ENCODE data around the gene DNAH8. TPM values are rescaled to one million over a fixed set of nuclear protein-coding genes. Genes with fewer than 3 reads are reported as not detected.

Gene DNAH8
- total RNA-seq, 1 experiment from 2014 or later, result not detected

GRCh38 chr6:38679668-38680067 is 35.4 kb upstream of the DNAH8 start:
- peaks cover 47% of the 10 kb centered on the region; the same call in 1 of the 2 replicates for H3K36me3 ChIP-seq (ENCODE audit: insufficient read depth, low read length)
- no peak overlapping the region for H2AFZ ChIP-seq (ENCODE audit: low read length)
- H3K9me3 ChIP-seq (ENCODE audit: low read length), result no peaks in the 10 kb centered on the region

GRCh38 chr6:38681850-38682249 is 33.3 kb upstream of the DNAH8 start:
- no peak overlapping the region for H3K4me3 ChIP-seq (ENCODE audit: low read length)
- no peaks in the 10 kb centered on the region; the same call in 1 of the 2 replicates for H4K20me1 ChIP-seq (ENCODE audit: insufficient read depth, low read depth, low read length)
- no peak overlapping the region for H3K9ac ChIP-seq (ENCODE audit: low read length)
- no peaks in the 10 kb centered on the region for H3K9me2 ChIP-seq (replicated peaks; ENCODE audit: insufficient read depth, low read length)
- H3K27me3 ChIP-seq (ENCODE audit: low read length), result no peaks in the 10 kb centered on the region
- peaks cover 23% of the 10 kb centered on the region for H3K79me2 ChIP-seq (ENCODE audit: low read length)
- no peak overlapping the region for H3K27ac ChIP-seq (ENCODE audit: low read length)
- no peak overlapping the region for H2AFZ ChIP-seq (ENCODE audit: low read length)
- DNase-seq, result no peak
- peaks cover 33% of the 10 kb centered on the region; the same call in 1 of the 2 replicates for H3K36me3 ChIP-seq (ENCODE audit: insufficient read depth, low read length)
- peaks cover 11% of the 10 kb centered on the region for H3K4me1 ChIP-seq (ENCODE audit: low read length)
- no peak overlapping the region for H3K4me2 ChIP-seq (ENCODE audit: low read depth, low read length, poor library complexity, severe bottlenecking)
- no peaks in the 10 kb centered on the region for H3K9me3 ChIP-seq (ENCODE audit: low read length)

More at GRCh38 chr6:38679668-38680067, 35.4 kb upstream of the DNAH8 start:
- Histone ChIP-seq H3K79me2 (ENCODE audit: low read length) (peaks cover 1% of the 10 kb centered on the region), H3K27me3 (ENCODE audit: low read length) (no peaks in the 10 kb centered on the region), H3K4me1 (ENCODE audit: low read length) (no peaks in the 10 kb centered on the region), H3K4me2 (ENCODE audit: low read depth, low read length, poor library complexity, severe bottlenecking) (no peak overlapping the region), H3K9me2 (replicated peaks; ENCODE audit: insufficient read depth, low read length) (no peaks in the 10 kb centered on the region), H3K4me3 (ENCODE audit: low read length) (no peak overlapping the region), H3K27ac (ENCODE audit: low read length) (no peak overlapping the region), H4K20me1 (ENCODE audit: insufficient read depth, low read depth, low read length) (no peaks in the 10 kb centered on the region), H3K9ac (ENCODE audit: low read length) (no peak overlapping the region)
- DNase-seq, result no peak

- no peaks in the 10 kb centered on the region for H3K9me2 ChIP-seq (replicated peaks; ENCODE audit: insufficient read depth, low read length)
- H2AFZ ChIP-seq (ENCODE audit: low read length), result no peak overlapping the region
- peaks cover 9% of the 10 kb centered on the region for H4K20me1 ChIP-seq (ENCODE audit: insufficient read depth, low read depth, low read length)
- H3K4me3 ChIP-seq (ENCODE audit: low read length), result no peak overlapping the region
- no peak overlapping the region for H3K9ac ChIP-seq (ENCODE audit: low read length)
- peaks cover 47% of the 10 kb centered on the region for H3K79me2 ChIP-seq (ENCODE audit: low read length)
- H3K9me3 ChIP-seq (ENCODE audit: low read length), result no peaks in the 10 kb centered on the region
- peaks cover 34% of the 10 kb centered on the region for H3K4me1 ChIP-seq (ENCODE audit: low read length)
- H3K4me2 ChIP-seq (ENCODE audit: low read depth, low read length, poor library complexity, severe bottlenecking), result no peak overlapping the region
- no peak overlapping the region for H3K27ac ChIP-seq (ENCODE audit: low read length)
- peaks cover 20% of the 10 kb centered on the region; the same call in 1 of the 2 replicates for H3K36me3 ChIP-seq (ENCODE audit: insufficient read depth, low read length)
- no peaks in the 10 kb centered on the region for H3K27me3 ChIP-seq (ENCODE audit: low read length)
- no peak for DNase-seq
Measured at GRCh38 chr6:38684237-38684636, 30.9 kb upstream of the DNAH8 start.

- Histone ChIP-seq H3K36me3 (ENCODE audit: insufficient read depth, low read length) (peaks cover 20% of the 10 kb centered on the region; the same call in 1 of the 2 replicates), H3K4me2 (ENCODE audit: low read depth, low read length, poor library complexity, severe bottlenecking) (no peak overlapping the region), H3K4me3 (ENCODE audit: low read length) (no peak overlapping the region)
Measured at GRCh38 chr6:38684904-38685303, 30.2 kb upstream of the DNAH8 start.

GRCh38 chr6:38686270-38687042 is 28.7 kb upstream of the DNAH8 start:
- H3K27ac ChIP-seq (ENCODE audit: low read length), result peak overlapping the region; percentile 94; the same call in 1 of the 2 replicates
- H3K4me2 ChIP-seq (ENCODE audit: low read depth, low read length, poor library complexity, severe bottlenecking), result no peak overlapping the region
- H3K4me1 ChIP-seq (ENCODE audit: low read length), result peaks cover 56% of the 10 kb centered on the region
- DNase-seq, result no peak
- H2AFZ ChIP-seq (ENCODE audit: low read length), result no peak overlapping the region
- H3K27me3 ChIP-seq (ENCODE audit: low read length), result no peaks in the 10 kb centered on the region
- H3K9me3 ChIP-seq (ENCODE audit: low read length), result no peaks in the 10 kb centered on the region
- no peaks in the 10 kb centered on the region for H3K9me2 ChIP-seq (replicated peaks; ENCODE audit: insufficient read depth, low read length)
- no peak overlapping the region for H3K9ac ChIP-seq (ENCODE audit: low read length)
- H3K4me3 ChIP-seq (ENCODE audit: low read length), result no peak overlapping the region
- H4K20me1 ChIP-seq (ENCODE audit: insufficient read depth, low read depth, low read length), result peaks cover 9% of the 10 kb centered on the region
- peaks cover 19% of the 10 kb centered on the region; the same call in 1 of the 2 replicates for H3K36me3 ChIP-seq (ENCODE audit: insufficient read depth, low read length)
- peaks cover 69% of the 10 kb centered on the region for H3K79me2 ChIP-seq (ENCODE audit: low read length)

More at GRCh38 chr6:38684904-38685303, 30.2 kb upstream of the DNAH8 start:
- peaks cover 9% of the 10 kb centered on the region for H4K20me1 ChIP-seq (ENCODE audit: insufficient read depth, low read depth, low read length)
- peaks cover 54% of the 10 kb centered on the region for H3K79me2 ChIP-seq (ENCODE audit: low read length)
- H3K27ac ChIP-seq (ENCODE audit: low read length), result no peak overlapping the region
- H2AFZ ChIP-seq (ENCODE audit: low read length), result no peak overlapping the region
- H3K9me2 ChIP-seq (replicated peaks; ENCODE audit: insufficient read depth, low read length), result no peaks in the 10 kb centered on the region
- peaks cover 41% of the 10 kb centered on the region for H3K4me1 ChIP-seq (ENCODE audit: low read length)
- no peaks in the 10 kb centered on the region for H3K27me3 ChIP-seq (ENCODE audit: low read length)
- H3K9me3 ChIP-seq (ENCODE audit: low read length), result no peaks in the 10 kb centered on the region
- H3K9ac ChIP-seq (ENCODE audit: low read length), result no peak overlapping the region
- DNase-seq, result no peak

GRCh38 chr6:38687043-38687353 is 28.1 kb upstream of the DNAH8 start:
- no peaks in the 10 kb centered on the region for H3K9me2 ChIP-seq (replicated peaks; ENCODE audit: insufficient read depth, low read length)
- no peaks in the 10 kb centered on the region for H3K27me3 ChIP-seq (ENCODE audit: low read length)
- peaks cover 14% of the 10 kb centered on the region; the same call in 1 of the 2 replicates for H3K36me3 ChIP-seq (ENCODE audit: insufficient read depth, low read length)
- peak overlapping the region; percentile 94 for H3K27ac ChIP-seq (ENCODE audit: low read length)
- H3K79me2 ChIP-seq (ENCODE audit: low read length), result peaks cover 74% of the 10 kb centered on the region
- H3K9ac ChIP-seq (ENCODE audit: low read length), result no peak overlapping the region
- no peaks in the 10 kb centered on the region for H3K9me3 ChIP-seq (ENCODE audit: low read length)
- H3K4me3 ChIP-seq (ENCODE audit: low read length), result no peak overlapping the region
- peaks cover 9% of the 10 kb centered on the region for H4K20me1 ChIP-seq (ENCODE audit: insufficient read depth, low read depth, low read length)
- no peak for DNase-seq
- H3K4me2 ChIP-seq (ENCODE audit: low read depth, low read length, poor library complexity, severe bottlenecking), result no peak overlapping the region
- peaks cover 62% of the 10 kb centered on the region for H3K4me1 ChIP-seq (ENCODE audit: low read length)
- H2AFZ ChIP-seq (ENCODE audit: low read length), result no peak overlapping the region

GRCh38 chr6:38687549-38687948 is 27.6 kb upstream of the DNAH8 start:
- Histone ChIP-seq H3K9me3 (ENCODE audit: low read length) (no peaks in the 10 kb centered on the region), H4K20me1 (ENCODE audit: insufficient read depth, low read depth, low read length) (peaks cover 9% of the 10 kb centered on the region), H3K27ac (ENCODE audit: low read length) (peak overlapping the region; percentile 94), H2AFZ (ENCODE audit: low read length) (no peak overlapping the region), H3K27me3 (ENCODE audit: low read length) (no peaks in the 10 kb centered on the region), H3K9ac (ENCODE audit: low read length) (no peak overlapping the region), H3K4me2 (ENCODE audit: low read depth, low read length, poor library complexity, severe bottlenecking) (peak overlapping the region; percentile 72), H3K36me3 (ENCODE audit: insufficient read depth, low read length) (peaks cover 12% of the 10 kb centered on the region; the same call in 1 of the 2 replicates), H3K79me2 (ENCODE audit: low read length) (peaks cover 80% of the 10 kb centered on the region), H3K4me1 (ENCODE audit: low read length) (peaks cover 67% of the 10 kb centered on the region), H3K4me3 (ENCODE audit: low read length) (no peak overlapping the region), H3K9me2 (replicated peaks; ENCODE audit: insufficient read depth, low read length) (no peaks in the 10 kb centered on the region)
- DNase-seq, result no peak

- peak; percentile 92 for DNase-seq
- H3K4me2 ChIP-seq (ENCODE audit: low read depth, low read length, poor library complexity, severe bottlenecking), result peak overlapping the region; percentile 72
Measured at GRCh38 chr6:38688579-38689087, 26.5 kb upstream of the DNAH8 start.

More at GRCh38 chr6:38688579-38689087, 26.5 kb upstream of the DNAH8 start:
- no peaks in the 10 kb centered on the region for H3K9me2 ChIP-seq (replicated peaks; ENCODE audit: insufficient read depth, low read length)
- peaks cover 88% of the 10 kb centered on the region for H3K79me2 ChIP-seq (ENCODE audit: low read length)
- H3K9me3 ChIP-seq (ENCODE audit: low read length), result no peaks in the 10 kb centered on the region
- H3K27ac ChIP-seq (ENCODE audit: low read length), result peak overlapping the region; percentile 94
- H3K36me3 ChIP-seq (ENCODE audit: insufficient read depth, low read length), result peaks cover 4% of the 10 kb centered on the region; the same call in 1 of the 2 replicates
- H3K9ac ChIP-seq (ENCODE audit: low read length), result peak overlapping the region; percentile 58
- peak overlapping the region; percentile 55 for H3K4me3 ChIP-seq (ENCODE audit: low read length)
- no peaks in the 10 kb centered on the region for H3K27me3 ChIP-seq (ENCODE audit: low read length)
- no peak overlapping the region for H2AFZ ChIP-seq (ENCODE audit: low read length)
- peaks cover 68% of the 10 kb centered on the region for H3K4me1 ChIP-seq (ENCODE audit: low read length)
- H4K20me1 ChIP-seq (ENCODE audit: insufficient read depth, low read depth, low read length), result peaks cover 9% of the 10 kb centered on the region

All from Karpas-422 (cell line).